SU-DHL-6 (cell line): ENCODE results near the gene BTG4.

Experiments used
- H2AFZ ChIP-seq: fragments of 200-600 bp; sonication (generic); 2 replicates; pipeline ENCODE4 v1.6.1; 2014; ENCODE audit warnings: low read depth, mild to moderate bottlenecking, moderate library complexity, mixed read lengths, antibody characterized with exemption, low read length; ENCODE audit not compliant: severe bottlenecking
- H3F3A ChIP-seq: fragments of 200-600 bp; shearing (Covaris generic); 2 replicates; pipeline ENCODE4 v1.6.0; 2016; ENCODE audit warnings: antibody characterized with exemption, mild to moderate bottlenecking; ENCODE audit not compliant: insufficient read depth
- H3K27ac ChIP-seq: fragments of 200-600 bp; sonication (generic); 2 replicates; pipeline ENCODE4 v1.5.1; 2016; ENCODE audit warnings: low read depth, mild to moderate bottlenecking, low read length, moderate library complexity, mixed read lengths
- H3K27me3 ChIP-seq: fragments of 200-600 bp; sonication (generic), shearing (Covaris generic); 2 replicates; pipeline ENCODE4 v1.6.0; 2014; ENCODE audit warnings: mild to moderate bottlenecking, low read length
- H3K36me3 ChIP-seq: fragments of 200-600 bp; sonication (generic); 2 replicates; pipeline ENCODE4 v1.6.1; 2014; ENCODE audit warnings: mild to moderate bottlenecking, low read length, mixed read lengths
- H3K4me2 ChIP-seq: fragments of 300-600, 200-600 bp; shearing (Covaris generic), sonication (generic); 2 replicates; pipeline ENCODE4 v1.6.0; 2014; ENCODE audit warnings: low read length, low read depth, mild to moderate bottlenecking; ENCODE audit not compliant: poor library complexity, severe bottlenecking
- H3K4me3 ChIP-seq: fragments of 200-600 bp; sonication (generic); 2 replicates; pipeline ENCODE4 v1.5.1; 2014; ENCODE audit warnings: antibody characterized with exemption, low read length, mild to moderate bottlenecking, mixed read lengths; ENCODE audit not compliant: insufficient read depth, poor library complexity, severe bottlenecking
- H3K79me2 ChIP-seq: fragments of 200-600 bp; sonication (generic); 2 replicates; pipeline ENCODE4 v1.6.1; 2014; ENCODE audit warnings: mild to moderate bottlenecking, low read length, moderate library complexity; ENCODE audit not compliant: insufficient read depth
- H3K9ac ChIP-seq: fragments of 200-600 bp; sonication (generic); 2 replicates; pipeline ENCODE4 v1.7.0; 2014; ENCODE audit warnings: mild to moderate bottlenecking, low read length
- H3K9me2 ChIP-seq: fragments of 200-600 bp; sonication (generic); replicated peaks from 2 replicates; pipeline ENCODE4 v1.6.1; 2014; ENCODE audit warnings: low read length; ENCODE audit not compliant: insufficient read depth
- H3K9me3 ChIP-seq: fragments of 200-600 bp; sonication (generic); 2 replicates; pipeline ENCODE4 v1.6.1; 2014; ENCODE audit warnings: low read length, mixed read lengths; ENCODE audit not compliant: insufficient read depth
- H4K20me1 ChIP-seq: fragments of 200-600 bp; sonication (generic); 2 replicates; pipeline ENCODE4 v1.6.1; 2014; ENCODE audit warnings: low read depth, mild to moderate bottlenecking, antibody characterized with exemption, low read length, moderate library complexity, mixed read lengths
- EZH2phosphoT487 ChIP-seq: fragments of 200-600 bp; sonication (generic), shearing (Covaris generic); conservative IDR thresholded peaks from 2 replicates; pipeline ENCODE4 v1.6.1; 2018; ENCODE audit warnings: mild to moderate bottlenecking, antibody characterized with exemption, low read length, moderate library complexity, mixed read lengths
- TF ChIP-seq, protein P1 (sequence below): fragments of 200-600 bp; sonication (generic); IDR thresholded peaks from one replicate; pipeline ENCODE4 v1.5.1; 2017; ENCODE audit warnings: antibody characterized with exemption, mild to moderate bottlenecking, low read length, moderate library complexity; ENCODE audit not compliant: insufficient read depth, poor library complexity, severe bottlenecking

Gene BTG4

DNA sequence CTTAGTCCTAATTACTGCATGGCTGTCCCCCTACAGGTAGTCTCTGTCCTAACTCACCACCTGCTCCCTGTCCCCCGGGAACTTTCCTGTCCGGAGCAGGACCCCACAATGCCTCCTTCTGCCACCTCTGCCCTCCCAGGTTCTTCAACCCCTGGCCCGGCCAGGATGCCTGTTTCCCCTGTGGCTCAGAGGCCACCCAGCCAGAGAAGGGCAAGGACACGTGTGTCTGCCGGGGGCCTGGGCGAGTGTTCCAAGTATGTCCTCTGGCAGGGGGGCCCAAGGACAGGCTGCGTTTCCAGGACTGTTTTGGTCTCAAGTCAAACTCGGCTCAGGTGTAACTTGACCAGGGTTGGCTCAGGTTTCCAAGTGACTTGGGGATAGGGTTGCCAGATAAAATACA is 63.8 kb downstream of the BTG4 start:
- H3K9me3 ChIP-seq, result no peaks in the 10 kb centered on the region
- H3K4me3 ChIP-seq, result no peak overlapping the region
- H3K9ac ChIP-seq, result no peak overlapping the region
- peaks cover 5% of the 10 kb centered on the region; the same call in 1 of the 2 replicates for H3F3A ChIP-seq
- H2AFZ ChIP-seq, result no peak overlapping the region
- H3K9me2 ChIP-seq, result no peaks in the 10 kb centered on the region
- H3K36me3 ChIP-seq, result no peaks in the 10 kb centered on the region
- TF ChIP-seq, protein P1, sequence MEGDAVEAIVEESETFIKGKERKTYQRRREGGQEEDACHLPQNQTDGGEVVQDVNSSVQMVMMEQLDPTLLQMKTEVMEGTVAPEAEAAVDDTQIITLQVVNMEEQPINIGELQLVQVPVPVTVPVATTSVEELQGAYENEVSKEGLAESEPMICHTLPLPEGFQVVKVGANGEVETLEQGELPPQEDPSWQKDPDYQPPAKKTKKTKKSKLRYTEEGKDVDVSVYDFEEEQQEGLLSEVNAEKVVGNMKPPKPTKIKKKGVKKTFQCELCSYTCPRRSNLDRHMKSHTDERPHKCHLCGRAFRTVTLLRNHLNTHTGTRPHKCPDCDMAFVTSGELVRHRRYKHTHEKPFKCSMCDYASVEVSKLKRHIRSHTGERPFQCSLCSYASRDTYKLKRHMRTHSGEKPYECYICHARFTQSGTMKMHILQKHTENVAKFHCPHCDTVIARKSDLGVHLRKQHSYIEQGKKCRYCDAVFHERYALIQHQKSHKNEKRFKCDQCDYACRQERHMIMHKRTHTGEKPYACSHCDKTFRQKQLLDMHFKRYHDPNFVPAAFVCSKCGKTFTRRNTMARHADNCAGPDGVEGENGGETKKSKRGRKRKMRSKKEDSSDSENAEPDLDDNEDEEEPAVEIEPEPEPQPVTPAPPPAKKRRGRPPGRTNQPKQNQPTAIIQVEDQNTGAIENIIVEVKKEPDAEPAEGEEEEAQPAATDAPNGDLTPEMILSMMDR, result no peak
- no peak for TF ChIP-seq EZH2phosphoT487
- no peaks in the 10 kb centered on the region for H3K79me2 ChIP-seq
- no peaks in the 10 kb centered on the region for H4K20me1 ChIP-seq
- H3K27me3 ChIP-seq, result no peaks in the 10 kb centered on the region
- H3K27ac ChIP-seq, result no peak overlapping the region
- H3K4me2 ChIP-seq, result no peak overlapping the region

DNA sequence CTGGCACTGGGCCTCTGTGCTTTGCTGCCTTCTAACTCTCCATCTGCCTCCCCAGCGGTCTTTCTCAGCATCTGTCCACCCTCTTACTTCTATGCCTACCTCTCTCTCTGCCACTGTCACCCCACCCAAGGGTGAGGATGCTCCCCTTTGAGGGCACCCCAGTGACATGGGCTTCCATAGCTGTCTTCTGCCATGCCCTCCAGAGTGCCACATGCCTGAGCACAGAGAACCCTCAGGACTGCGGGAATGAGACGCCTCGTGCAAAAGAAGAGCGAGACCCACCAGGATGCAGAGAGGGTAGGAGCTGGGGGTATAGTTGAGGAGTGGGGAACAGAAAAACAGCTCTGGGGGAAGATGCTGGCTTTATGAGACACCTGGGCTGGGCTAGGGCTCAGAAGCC is 64.3 kb downstream of the BTG4 start:
- Histone ChIP-seq H3K27ac (no peak overlapping the region), H3K4me3 (no peak overlapping the region), H2AFZ (no peak overlapping the region), H3K36me3 (no peaks in the 10 kb centered on the region), H4K20me1 (no peaks in the 10 kb centered on the region), H3K4me2 (no peak overlapping the region), H3K27me3 (no peaks in the 10 kb centered on the region), H3K9me2 (no peaks in the 10 kb centered on the region), H3K9me3 (no peaks in the 10 kb centered on the region), H3K9ac (no peak overlapping the region), H3F3A (peaks cover 5% of the 10 kb centered on the region; the same call in 1 of the 2 replicates), H3K79me2 (no peaks in the 10 kb centered on the region)
- TF ChIP-seq, protein P1, result no peak
- no peak for TF ChIP-seq EZH2phosphoT487

DNA sequence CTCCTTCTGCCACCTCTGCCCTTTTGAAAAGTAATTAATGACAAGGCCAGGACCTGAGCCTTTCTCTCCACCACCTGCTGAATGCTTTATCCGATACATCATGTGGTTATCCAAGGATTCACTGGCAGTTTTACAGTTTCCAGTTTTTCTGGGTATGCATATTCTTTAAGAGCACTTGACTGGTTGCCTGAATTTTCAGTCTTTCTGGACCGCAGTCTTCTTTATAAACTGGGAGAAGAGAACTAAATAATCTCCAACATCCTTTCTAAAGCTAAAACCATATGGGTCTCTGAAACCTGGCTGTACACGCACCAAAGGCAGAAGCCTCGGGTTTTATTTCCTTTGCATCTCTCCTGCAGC is 65.1 kb downstream of the BTG4 start:
- Histone ChIP-seq H3K79me2 (no peaks in the 10 kb centered on the region), H4K20me1 (no peaks in the 10 kb centered on the region), H3K4me2 (no peak overlapping the region), H2AFZ (no peak overlapping the region), H3K27me3 (no peaks in the 10 kb centered on the region), H3K9me3 (no peaks in the 10 kb centered on the region), H3K27ac (no peak overlapping the region), H3K4me3 (no peak overlapping the region), H3K9me2 (no peaks in the 10 kb centered on the region), H3K9ac (no peak overlapping the region), H3F3A (peaks cover 5% of the 10 kb centered on the region; the same call in 1 of the 2 replicates), H3K36me3 (no peaks in the 10 kb centered on the region)
- TF ChIP-seq EZH2phosphoT487, result no peak
- TF ChIP-seq, protein P1, result no peak
